NCI-H1417 treated with DMSO at 0.1 percent for 48 hours (cell line): ENCODE measurements around the gene FAM43A.

Source experiments
- DNase-seq: peaks from one replicate; lab custom pipeline; 2025; lab: John Stamatoyannopoulos, UW

The FAM43A gene, protein sequence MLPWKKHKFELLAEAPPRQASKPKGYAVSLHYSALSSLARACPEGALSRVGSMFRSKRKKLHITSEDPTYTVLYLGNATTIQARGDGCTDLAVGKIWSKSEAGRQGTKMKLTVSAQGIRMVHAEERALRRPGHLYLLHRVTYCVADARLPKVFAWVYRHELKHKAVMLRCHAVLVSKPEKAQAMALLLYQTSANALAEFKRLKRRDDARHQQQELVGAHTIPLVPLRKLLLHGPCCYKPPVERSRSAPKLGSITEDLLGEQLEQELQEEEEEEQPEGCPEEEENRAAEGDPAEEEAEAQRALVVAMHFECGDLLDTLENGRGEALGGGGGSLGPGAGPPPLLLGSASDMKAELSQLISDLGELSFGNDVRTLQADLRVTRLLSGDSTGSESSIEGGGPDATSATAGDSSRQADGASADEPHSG

DNA sequence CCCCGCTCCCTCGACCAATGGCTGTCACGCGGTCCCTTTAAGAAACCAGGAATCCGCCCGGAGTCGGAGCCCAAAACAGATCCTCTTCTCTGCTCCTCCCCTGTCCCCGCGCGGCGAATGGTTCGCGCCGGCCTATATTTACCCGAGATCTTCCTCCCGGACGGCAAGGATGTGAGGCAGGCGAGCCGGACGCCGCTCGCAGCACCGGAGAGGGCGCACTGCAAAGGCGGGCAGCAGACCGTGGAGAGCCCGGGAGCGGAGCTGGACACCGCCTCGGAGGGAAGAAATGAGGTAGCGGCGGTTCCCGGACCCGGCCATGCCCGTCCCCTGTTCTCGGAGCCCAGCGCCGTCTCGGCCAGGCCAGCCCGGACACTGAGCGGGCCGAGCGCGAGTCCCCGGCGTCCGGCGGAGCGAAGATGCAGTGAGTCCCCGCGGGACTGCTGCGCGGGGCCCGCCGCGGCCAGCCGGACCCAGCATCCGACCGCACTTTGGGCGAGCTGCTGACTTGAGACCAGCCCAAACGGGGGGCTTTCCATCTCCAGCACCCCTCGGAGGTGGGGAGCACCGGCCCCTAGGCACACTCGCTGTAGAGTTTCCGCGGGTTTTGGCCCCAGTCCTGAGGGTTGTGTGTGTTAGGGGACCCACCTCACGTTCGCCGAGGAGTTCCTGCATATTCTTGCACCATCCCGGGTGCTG lies at the start of gene FAM43A:
Gene FAM43A, plus strand, starts transcription at position 166 of the 696 bp plus-strand sequence. CDS start 944 bp downstream, outside the sequence.
- DNase-seq: no peak

DNA sequence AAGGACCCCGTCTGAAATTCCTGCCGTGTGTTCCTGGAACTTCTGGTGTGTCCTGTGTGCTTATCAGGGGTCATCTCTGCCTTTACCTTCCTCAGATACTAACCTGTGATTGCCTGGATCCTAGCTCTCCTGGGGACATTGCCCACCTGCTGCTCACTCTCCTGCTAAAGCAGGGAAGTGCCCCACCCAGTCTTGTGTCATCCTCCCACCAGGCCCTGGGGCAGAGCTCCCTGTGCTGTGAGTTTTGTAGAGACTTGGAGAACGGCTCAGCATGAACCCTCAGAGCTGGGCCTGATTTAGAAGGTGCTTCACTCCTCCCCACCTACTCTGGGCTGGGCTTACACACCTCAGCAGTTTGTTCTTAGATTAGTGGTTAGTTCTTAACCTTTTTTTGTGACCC lies 48.6 kb upstream of the FAM43A start:
- no peak for DNase-seq

DNA sequence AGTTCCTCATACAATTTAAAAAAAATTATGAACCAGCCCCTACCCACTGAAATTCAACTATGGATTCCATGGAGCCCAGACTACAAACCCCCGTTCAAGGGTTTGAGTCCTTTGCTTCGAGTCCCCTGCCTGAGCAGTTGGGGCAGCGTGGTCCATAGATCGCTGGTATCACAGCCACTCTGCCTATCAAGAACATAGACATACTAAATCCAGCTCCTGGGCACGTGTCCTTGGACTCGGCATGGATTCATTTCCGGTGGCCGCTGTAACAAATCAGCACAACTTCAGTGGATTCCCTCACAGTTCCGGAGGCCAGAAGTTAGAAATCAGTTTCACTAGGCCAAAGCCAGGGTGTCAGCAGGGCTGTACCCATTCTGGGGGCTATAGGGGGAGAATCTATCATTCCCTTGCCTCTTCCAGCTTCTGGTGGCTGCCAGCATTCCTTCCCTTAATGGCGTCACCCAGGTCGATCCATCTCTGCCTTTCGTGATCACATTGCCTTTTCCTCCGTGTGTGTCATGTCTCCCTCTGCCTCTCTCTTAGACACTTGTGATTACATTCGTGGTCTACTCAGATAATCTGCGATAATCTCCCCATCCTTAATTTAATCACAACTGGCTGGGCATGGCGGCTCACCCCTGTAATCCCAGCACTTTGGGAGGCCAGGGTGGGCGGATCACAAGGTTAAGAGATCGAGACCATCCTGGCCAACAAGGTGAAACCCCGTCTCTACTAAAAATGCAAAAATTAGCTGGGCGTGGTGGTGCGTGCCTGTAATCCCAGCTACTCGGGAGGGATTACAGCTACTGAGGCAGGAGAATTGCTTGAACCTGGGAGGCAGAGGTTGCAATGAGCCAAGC lies 47.9 kb upstream of the FAM43A start:
- no peak for DNase-seq

DNA sequence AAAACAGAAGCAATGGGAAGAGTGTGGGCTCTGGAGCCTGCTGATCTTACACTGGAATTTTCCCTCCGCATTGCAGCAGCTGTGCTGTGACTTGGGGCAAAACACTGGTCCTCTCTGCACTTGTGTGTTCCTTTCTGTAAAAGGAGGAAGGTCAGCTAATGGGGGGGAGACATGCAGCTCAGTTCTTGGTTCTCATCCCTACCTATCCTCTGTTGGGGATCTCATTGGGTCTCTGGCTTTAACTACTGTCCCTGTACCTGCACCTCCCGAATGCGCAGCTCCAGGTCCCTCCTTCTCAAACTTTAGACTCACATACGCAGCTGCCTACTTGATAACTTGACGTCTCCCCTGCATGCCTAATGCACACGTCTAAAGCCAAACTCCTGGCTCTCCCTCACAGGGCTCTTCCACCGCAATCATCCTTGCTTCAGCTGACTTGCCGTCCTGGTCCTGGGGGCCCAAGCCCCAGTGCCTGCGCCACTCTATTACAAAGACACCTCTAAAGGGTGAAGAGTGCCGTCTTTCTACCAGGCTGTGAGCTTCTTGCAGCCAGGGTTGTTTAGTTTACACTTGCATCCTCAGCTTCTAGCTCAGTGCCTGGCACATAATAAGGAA lies 46.6 kb upstream of the FAM43A start:
- no peak for DNase-seq

DNA sequence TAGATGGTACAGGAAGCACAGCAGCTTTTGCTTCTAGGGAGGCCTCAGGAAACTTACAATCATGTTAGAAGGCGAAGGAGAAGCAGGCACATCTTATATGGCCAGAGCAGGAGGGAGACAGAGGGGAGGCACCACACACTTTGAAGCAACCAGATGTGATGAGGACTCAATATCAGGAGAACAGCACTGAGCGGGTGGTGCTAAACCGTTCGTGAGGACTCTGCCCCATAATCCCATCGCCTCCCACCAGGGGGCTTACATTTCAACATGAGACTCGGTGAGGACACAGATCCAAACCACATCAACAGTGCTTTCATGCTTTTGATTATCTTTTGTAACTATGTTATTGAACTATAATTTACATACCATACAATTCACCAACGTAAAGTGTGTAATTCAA lies 44.9 kb upstream of the FAM43A start:
- DNase-seq: no peak

DNA sequence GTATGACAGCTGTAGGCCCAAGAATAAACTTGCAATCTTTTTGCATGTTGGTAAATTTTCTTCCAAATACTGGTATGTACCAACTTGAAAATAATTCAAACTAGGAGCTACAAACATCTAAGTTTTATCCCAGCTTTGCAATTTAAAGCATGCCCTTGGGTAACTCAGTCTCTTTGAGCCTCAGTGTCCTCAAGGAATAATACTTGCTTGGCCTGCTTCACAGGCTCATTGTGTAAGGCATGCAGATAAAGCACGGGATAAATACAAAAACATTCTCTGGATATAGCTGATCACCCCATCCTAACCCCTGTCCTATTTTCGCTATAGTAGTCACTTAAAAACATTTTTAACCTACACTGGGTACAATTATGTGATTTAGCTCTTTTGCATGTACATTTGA lies 42.9 kb upstream of the FAM43A start:
- DNase-seq: no peak

DNA sequence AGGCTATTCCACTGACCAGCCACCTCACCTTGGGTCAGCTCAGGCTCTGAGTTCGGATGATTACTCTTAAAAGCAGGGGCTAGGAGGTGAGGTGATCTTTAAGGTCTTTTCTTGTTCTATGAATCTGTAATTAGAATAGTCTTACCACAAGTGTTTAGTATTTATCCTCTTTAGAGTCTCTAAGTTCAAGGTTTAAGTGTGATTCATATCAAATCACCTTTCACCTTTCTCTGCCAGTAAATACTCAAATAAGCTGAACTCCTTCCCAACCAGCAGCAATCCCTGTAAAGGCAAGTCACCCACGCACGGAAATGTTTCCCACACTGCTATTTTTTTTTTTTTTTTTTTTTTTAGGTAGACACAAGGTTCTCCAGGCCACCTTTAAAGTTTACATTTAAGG lies 37.9 kb upstream of the FAM43A start:
- DNase-seq: no peak

DNA sequence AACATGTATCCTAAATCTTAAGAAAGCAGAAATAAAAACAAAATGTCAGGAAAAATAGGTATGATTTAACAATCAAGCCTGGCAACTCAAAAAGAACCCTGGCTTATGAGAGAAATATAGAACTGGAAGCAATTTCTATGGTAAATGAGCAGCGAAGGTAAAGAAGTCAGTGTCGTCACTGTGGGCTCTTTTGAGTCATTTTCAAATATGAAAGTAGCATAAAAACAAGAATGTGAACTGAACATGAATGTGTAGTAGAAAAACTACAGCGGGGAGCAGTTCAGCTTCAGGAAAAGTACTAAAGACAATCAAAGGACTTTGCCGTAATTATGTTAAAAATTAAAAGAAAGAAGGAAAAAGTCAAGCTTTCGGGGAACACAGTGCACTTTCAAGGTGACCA lies 31.2 kb upstream of the FAM43A start:
- no peak for DNase-seq

DNA sequence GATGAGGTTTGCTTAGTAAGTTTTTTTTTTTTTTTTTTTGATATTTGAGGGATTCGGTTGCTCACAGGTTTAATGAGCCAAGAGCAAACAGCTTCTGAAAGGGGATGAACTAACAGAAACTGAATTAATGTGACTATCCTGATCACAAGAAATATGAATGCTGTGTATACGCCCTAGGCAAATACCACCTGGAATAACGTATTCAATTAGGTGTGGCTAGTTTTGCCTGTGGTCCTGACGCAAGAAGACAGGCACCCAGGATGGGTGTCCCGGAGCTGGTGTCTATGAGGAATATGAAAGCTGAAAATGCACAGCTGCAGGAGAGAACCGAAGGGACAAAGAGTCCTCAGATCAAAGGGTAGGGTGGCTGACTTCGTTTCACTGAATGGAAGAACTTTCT lies 28.2 kb upstream of the FAM43A start:
- DNase-seq: no peak

DNA sequence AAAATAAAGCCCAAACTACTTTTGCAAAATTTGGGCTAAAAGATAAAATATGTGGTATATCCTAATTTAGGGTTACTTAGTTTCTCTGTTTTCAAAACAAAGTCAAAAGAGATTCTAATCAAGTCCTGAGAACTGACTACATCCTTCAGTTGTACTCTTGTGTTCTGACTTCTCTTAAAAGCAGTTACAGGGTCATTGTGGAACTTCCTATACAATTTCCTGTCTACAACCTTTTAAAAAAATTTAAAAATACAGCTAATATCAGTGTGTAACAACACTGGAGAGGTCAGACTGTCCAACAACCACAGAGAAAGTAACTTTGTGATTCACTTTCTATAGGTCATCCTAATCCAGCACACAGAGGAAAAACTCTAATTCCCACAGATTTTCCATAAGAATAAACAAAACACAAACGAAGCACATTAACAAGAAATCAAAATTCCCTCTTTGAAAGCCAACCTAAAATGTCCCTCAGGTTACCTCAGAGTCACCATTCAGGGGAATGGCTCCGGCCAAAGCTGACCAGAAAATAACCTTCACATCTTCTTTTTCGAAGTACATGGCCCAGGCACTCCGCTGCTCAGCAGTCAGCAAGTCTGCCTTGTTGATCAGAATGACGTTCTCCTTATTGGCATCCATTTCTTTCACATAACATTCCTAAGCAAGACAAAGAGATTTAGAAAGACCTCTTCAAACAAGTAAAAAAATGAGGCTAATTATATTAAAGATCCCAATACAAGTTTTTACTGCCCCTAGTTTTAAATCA lies 27.0 kb upstream of the FAM43A start:
- DNase-seq: no peak

DNA sequence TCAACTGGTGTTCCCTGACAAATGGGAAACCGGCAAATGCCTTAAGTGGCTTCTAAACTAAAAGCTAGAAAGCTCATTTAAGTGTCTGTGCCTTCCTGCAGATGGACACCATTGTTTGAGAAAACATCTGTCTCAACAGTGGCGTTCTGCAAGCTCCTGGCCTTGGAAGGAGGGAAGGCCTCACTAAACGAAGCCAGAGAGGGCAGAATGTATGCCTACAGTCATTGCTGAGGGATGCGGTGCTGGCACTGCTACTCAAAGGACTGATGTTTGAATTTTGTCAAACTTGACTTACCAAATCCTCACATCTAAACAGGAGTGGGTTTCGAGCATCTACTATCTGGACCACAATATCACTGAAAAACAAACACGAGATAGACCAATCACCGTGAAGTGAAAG lies 25.9 kb upstream of the FAM43A start:
- DNase-seq: no peak

DNA sequence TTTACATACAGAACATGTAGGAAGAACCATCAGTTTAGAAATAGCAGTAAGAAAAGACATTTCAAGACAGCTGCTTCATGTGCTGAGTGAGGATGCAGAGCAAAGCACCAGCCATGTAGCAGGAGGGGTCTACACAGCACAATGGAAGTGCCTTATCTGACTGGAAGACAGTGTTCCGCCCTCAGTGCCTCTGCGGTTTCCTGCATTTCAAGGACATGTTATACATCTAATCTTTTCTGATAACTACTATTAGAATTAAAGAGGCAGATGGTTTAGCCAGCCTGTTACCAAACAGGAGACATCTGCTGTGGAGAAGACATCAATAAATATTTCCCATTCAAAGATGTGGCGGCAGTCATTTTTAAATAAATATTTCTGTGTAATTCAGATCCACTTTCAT lies 24.3 kb upstream of the FAM43A start:
- DNase-seq: no peak

DNA sequence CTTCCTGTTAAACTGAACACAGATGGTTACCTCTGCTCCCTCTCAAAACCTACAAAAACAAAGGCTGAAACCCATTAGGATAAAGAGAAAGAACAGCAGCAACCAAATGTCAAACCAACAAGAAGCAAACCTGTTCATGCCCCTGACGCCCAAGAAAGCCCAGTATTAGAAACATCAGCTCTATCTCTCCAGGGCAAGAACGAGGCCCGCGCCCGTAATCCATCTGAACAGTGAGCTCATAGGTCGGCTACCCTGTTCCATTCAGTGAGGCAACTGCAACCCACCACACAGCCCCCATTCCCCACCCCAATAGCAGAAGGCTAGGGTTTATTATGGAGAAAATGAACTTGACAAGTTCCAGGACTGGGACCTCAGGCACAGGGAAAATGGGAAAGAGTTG lies 23.7 kb upstream of the FAM43A start:
- DNase-seq: no peak

DNA sequence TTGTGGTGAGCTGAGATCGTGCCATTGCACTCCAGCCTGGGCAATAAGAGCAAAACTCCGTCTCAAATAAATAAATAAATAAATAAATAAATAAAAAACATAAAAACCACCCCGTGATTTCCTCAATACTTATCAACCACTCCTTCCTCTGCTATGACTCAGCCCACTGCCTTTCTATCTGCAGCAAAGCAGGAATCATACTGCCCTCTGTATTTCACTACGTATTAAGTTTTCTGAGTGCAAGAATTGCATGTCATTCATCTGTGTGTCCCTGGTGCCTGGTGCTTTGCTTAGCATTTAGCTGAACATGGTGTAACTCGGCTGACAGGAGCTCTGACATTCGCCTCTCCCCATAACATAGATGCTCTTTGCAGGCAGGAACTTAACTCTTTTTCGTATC lies 20.8 kb upstream of the FAM43A start:
- DNase-seq: no peak

DNA sequence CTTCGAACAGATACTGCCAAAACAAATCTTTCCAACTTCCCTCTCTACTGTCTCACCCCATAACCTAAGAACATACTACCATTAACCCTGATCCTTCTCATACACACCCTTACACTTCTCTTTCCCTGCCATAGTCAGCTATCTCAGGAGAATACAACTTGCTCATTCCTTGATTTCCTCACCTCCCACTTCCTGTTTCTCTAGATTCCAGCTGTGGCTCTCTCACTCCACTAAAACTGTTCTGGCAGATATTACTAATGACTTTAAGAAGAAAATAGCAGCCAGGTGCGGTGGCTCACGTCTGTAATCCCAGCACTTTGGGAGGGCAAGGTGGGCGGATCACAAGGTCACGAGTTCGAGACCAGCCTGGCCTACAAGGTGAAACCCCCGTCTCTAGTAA lies 18.3 kb upstream of the FAM43A start:
- DNase-seq: no peak

DNA sequence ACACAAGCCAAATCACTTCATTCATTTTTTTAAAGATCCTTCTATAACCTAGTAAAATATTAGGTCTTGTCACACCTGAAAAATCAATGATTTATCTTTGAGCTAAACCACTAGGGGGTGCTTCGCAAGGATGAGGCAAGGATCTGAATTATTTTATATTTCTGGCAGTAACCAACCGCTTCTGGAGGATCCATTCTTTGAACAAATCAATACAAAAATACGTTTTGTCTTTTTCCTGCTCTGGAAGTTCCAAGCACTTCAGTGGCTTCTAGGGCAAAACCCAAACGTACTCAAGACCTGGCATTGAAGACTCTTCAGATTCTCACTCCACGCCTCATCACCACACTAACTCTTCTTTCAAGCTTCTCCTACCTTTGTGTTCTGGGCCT lies 14.2 kb upstream of the FAM43A start:
- DNase-seq: no peak

DNA sequence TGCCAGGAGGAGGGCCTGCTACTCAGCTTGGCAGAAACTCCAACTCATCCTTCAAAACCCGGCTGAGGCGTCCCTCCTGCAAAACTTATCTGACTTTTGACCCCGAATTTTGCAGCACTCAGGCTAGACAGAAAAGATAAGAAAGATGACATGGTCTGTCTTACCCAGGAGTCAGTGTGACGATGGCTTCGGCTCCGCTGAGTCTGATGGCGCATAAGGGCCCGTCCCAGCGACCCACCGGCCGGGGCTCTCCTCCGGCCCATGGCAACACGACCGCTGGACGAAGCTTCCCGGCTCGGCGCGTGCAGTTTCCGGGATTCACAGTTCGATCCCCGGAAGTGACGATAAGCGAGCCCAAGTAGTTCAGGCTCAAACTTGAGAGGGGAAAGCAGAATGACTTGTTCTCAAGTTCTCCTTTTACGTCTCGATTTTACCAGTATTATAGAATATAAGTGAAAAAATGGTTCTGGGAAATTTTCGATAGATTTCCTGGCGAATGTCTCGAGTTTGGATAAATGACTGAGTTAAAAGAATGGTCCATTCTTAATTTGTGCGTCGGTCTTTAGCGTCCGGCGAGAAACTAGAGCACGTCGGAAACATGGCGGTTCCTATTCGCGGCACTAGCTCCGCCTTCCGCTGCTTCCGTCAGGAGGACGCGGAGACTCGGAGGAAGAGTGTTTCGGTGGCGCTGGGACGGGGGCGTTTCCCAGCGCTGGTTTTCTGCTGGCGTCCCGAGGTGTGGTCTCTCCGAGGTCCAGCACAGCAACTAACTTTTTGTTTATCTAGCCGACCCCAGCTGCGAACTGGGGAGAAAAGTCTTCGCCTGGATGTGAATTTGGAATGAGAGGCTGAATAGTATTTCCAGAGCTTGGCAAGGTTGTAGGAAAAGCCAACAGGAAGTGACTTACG lies 13.5 kb upstream of the FAM43A start, which contains the start of gene LSG1:
Gene LSG1, minus strand, starts transcription at position 292 of the 909 bp plus-strand sequence. Its CDS starts 29 bp downstream, at position 263.
- peak; percentile 91 for DNase-seq

DNA sequence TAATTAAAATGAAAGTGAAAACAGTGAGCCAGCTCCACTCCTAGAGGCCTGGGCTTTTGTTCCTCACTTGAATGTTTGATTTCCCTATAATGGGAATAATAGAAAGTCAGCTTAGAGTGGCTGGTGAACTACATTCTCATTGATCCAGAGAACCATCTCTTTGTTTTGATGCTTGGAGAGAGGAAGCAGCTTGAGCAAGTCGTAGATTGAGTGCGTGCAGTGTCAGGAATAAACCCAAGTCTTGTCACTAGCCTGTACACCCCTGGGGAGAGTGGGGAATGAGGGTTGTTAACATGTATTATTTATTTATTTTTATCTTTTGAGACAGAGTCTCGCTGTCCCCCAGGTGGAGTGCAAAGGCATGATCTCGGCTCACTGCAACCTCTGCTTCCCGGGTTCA lies 12.8 kb upstream of the FAM43A start:
- no peak for DNase-seq

DNA sequence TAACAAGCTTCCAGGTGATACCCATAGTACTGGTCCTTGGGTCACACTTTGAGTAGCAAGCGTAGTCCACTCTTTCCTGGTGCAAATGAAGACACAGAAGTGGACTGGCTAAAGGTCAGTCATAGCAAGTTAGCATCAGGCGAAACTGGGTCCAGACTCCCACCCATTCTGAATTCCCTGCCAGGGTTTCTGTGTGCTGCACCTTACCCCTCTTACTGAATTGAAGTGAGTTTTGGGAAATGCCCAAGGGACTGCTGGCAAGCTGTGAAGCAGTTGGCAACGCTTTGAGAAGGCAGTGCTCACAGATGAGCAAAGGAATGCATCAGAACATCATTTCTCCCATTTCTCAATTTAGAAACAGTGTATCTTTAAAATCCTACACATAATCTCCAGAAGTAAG lies 11.9 kb upstream of the FAM43A start:
- DNase-seq: no peak

DNA sequence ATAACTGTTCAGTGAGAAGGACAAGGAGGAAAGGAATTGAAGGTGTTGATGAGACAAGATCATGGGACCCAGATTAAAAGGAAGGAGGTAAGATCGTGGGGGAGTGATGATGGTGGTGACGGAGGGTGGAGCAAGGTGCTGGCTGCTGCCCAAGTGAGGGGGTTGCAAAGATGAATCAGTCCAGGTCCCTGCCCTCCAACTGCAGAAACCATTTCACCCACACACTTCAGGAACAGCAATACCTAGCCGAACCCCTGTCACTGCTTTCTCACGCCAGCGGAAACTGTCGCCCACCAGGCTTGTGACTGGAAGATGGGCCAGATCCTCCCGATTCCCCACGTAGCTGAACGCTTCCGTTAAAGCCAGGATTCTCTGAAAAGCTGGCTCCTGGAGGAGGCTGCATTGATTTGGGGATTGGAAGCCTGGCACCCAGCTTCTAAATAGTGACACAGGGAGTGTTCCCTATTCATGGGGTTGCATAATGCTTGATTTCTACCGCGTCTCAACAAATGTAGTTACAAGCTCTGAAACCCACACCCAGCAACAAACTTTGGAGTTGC lies 10.5 kb upstream of the FAM43A start:
- no peak for DNase-seq
